ENCODE measurements around the gene S1PR5. TPM values are rescaled to one million over a fixed set of nuclear protein-coding genes. Genes with fewer than 3 reads are reported as not detected.

Gene S1PR5, protein sequence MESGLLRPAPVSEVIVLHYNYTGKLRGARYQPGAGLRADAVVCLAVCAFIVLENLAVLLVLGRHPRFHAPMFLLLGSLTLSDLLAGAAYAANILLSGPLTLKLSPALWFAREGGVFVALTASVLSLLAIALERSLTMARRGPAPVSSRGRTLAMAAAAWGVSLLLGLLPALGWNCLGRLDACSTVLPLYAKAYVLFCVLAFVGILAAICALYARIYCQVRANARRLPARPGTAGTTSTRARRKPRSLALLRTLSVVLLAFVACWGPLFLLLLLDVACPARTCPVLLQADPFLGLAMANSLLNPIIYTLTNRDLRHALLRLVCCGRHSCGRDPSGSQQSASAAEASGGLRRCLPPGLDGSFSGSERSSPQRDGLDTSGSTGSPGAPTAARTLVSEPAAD
- under 1 TPM in 1 of 4 donors, not detected in 3; 0.84 TPM for total RNA-seq

DNA sequence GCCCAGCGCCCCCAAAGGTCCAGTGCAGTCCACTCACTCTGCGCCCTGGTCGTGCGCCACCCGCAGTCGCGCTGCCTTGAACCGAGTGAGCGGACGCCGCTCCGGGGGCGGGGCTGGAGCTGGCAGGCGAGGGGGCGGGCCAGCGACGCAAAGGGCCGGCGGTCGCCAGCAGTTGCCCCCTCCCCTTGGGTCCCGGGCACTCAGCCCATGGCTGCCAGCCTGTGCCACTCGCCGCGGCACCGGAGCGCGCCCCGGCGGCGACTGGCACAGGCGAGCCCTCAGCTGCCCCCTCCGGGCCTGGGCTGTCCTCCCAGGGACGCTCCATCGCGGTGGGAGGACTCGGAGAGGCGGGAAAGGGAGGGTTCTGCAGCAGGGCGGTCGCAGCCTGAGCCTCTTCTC is at the start of gene S1PR5:
S1PR5 (minus strand) TSS at position 87 of the 399 bp plus-strand sequence. CDS start 2,436 bp downstream, outside the sequence.
- Histone ChIP-seq H3K9me3 (no peaks in the 10 kb centered on the region), H3K27me3 (peaks cover 0 to 94% of the 10 kb centered on the region in 2 donors), H3K36me3 (no peaks in the 10 kb centered on the region), H3K4me1 (peaks cover 0 to 33% (median 13%) of the 10 kb centered on the region in 4 donors), H3K4me3 (peak within 1 kb of the TSS in 2 of 4 donors; percentile 9 to 28), H3K27ac (no peak within 1 kb of the TSS)
- no peak for DNase-seq (ENCODE audit: low spot score in 2 of 2)
- no peak for TF ChIP-seq EP300 (IDR thresholded peaks at IDR 0.05)
- TF ChIP-seq, protein P1, sequence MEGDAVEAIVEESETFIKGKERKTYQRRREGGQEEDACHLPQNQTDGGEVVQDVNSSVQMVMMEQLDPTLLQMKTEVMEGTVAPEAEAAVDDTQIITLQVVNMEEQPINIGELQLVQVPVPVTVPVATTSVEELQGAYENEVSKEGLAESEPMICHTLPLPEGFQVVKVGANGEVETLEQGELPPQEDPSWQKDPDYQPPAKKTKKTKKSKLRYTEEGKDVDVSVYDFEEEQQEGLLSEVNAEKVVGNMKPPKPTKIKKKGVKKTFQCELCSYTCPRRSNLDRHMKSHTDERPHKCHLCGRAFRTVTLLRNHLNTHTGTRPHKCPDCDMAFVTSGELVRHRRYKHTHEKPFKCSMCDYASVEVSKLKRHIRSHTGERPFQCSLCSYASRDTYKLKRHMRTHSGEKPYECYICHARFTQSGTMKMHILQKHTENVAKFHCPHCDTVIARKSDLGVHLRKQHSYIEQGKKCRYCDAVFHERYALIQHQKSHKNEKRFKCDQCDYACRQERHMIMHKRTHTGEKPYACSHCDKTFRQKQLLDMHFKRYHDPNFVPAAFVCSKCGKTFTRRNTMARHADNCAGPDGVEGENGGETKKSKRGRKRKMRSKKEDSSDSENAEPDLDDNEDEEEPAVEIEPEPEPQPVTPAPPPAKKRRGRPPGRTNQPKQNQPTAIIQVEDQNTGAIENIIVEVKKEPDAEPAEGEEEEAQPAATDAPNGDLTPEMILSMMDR (IDR thresholded peaks at IDR 0.05) = no peak
- no peak for TF ChIP-seq POLR2A (IDR thresholded peaks at IDR 0.05)
- 0% methylated on average over 2 to 16 of the region's 39 CpGs for WGBS, 2 donors

DNA sequence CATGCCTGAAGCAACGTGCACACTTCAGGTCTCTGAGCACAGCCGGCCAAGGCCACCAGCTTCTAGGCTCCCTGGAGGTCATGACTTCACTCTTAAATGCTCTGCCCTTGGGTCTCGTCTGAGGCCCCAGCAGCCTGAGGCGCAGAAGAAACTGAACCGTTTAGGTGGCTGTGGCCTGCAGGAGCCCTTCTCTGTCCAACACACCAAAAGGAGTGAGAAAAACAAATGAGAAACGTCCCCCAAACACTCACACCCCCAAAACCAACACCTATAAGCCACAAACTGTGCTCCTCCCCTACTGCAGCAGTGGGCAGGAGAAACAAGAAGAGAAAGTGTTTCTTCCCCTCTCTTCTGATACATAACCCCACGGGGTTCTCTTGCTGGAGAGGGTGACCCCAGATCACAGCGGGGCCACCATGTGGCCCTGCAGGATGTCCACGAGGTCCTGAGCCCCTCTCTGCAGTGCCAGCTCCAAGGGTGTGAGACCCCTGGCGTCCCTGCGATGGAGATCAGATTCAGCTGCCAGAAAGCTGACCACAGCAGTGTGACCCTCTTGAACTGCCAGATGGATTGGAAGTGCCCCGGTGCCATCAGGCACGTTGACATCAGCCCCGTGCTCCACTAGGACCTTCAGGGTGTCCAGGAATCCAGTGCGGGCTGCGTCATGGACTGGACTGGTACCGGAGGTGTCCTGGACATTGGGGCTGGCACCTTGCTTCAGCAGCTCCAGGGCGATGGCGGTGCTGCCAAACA is 49.6 kb upstream of the S1PR5 start:
- Histone ChIP-seq H3K4me1 (peaks cover 0 to 45% (median 34%) of the 10 kb centered on the region in 4 donors), H3K9me3 (no peaks in the 10 kb centered on the region), H3K36me3 (peaks cover 0 to 17% (median 4%) of the 10 kb centered on the region in 3 donors), H3K4me3 (peak overlapping the region in 3 of 4 donors; percentile 2 to 93 (median 90)), H3K27me3 (no peaks in the 10 kb centered on the region), H3K27ac (peak overlapping the region; percentile 90 to 96 (median 92))
- no peak for DNase-seq (ENCODE audit: low spot score in 2 of 2)
- TF ChIP-seq EP300 (IDR thresholded peaks at IDR 0.05) (no peak), POLR2A (IDR thresholded peaks at IDR 0.05) (no peak)
- TF ChIP-seq, protein P1 (IDR thresholded peaks at IDR 0.05) = no peak
- WGBS, 2 donors = 51% methylated on average over 16 to 19 of the region's 19 CpGs

DNA sequence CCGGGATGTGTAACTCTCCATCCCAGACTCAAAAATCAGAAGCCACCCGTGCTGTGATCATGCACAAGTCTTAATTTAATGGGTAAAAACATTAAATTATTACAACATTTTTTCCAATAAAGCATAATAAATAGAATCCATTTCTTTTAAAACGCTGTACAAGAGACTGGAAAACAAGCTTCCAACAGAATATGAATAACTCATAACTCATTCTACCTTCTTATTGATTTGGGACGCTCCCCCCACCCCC is 49.1 kb upstream of the S1PR5 start:
- peaks cover 0 to 22% (median 4%) of the 10 kb centered on the region in 3 donors for H3K36me3 ChIP-seq
- TF ChIP-seq EP300 (IDR thresholded peaks at IDR 0.05) (no peak), POLR2A (IDR thresholded peaks at IDR 0.05) (no peak)
- TF ChIP-seq, protein P1 (IDR thresholded peaks at IDR 0.05) = no peak
- H3K4me1 ChIP-seq = peaks cover 0 to 43% (median 34%) of the 10 kb centered on the region in 4 donors
- H3K27me3 ChIP-seq = no peaks in the 10 kb centered on the region
- H3K9me3 ChIP-seq = no peaks in the 10 kb centered on the region
- WGBS, 2 donors = 3 to 4% methylated on average over 4 of the region's 4 CpGs
- peak overlapping the region; percentile 90 to 96 (median 92) for H3K27ac ChIP-seq
- H3K4me3 ChIP-seq = peak overlapping the region; percentile 2 to 100 (median 92)
- no peak for DNase-seq (ENCODE audit: low spot score in 2 of 2)

DNA sequence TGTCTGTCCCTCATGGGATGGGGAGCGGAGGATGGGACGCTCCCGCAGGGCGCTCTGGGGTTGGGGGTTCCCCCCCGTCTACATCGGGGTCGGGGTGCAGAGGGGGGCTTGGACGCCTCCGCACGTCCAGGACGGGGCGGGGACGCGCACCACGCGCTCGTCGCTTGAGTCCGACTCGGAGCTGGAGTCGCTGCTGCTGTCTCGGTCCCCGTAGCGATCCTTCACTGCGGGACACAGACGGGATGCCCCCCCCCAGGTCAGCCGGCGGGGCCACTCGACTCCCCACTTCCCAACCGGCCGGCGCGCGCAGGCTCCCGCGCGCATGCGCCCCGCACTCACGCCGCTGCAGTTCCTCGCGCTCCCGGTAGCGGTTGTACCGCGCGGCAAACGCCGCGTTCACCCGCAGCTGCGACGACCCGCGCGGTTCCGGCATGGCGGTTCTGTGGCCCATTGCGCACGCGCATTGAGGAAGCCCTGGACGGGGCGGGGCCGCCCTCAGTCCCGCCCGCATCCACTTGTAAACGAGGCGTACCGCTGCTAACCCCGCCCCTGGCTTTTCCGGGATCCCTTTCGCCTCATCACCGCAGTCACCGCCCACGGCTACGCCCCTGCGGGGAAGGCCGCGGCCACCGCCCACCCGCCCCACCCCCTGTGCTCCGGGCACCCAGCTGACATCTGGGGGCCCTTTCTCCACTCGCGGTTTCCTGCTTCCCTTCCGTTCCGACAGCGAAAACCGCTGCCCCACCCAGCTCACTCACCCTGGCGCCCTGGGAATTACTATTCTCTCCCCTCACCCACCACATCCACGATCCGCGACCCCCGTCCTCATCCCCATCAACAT is 48.5 kb upstream of the S1PR5 start, which contains the start of gene KRI1:
KRI1 (minus strand) TSS at position 444 of the 841 bp plus-strand sequence; CDS start at position 433, 11 bp downstream.
- peaks cover 0 to 28% (median 4%) of the 10 kb centered on the region in 3 donors for H3K36me3 ChIP-seq
- no peaks in the 10 kb centered on the region for H3K9me3 ChIP-seq
- H3K27ac ChIP-seq = peak within 1 kb of the TSS; percentile 91 to 96 (median 92)
- H3K4me3 ChIP-seq = peak within 1 kb of the TSS; percentile 82 to 100 (median 92)
- TF ChIP-seq EP300 (IDR thresholded peaks at IDR 0.05) = peak; percentile 94 to 96
- TF ChIP-seq POLR2A (IDR thresholded peaks at IDR 0.05) = peak; percentile 84 to 88
- TF ChIP-seq, protein P1 (IDR thresholded peaks at IDR 0.05) = peak in 3 of 5 experiments; percentile 17 to 72 (median 69)
- WGBS, 2 donors = 0 to 1% methylated on average over 29 to 62 of the region's 94 CpGs
- DNase-seq (ENCODE audit: low spot score in 2 of 2) = peak; percentile 96 to 97
- peaks cover 0 to 43% (median 34%) of the 10 kb centered on the region in 4 donors for H3K4me1 ChIP-seq
- H3K27me3 ChIP-seq = no peaks in the 10 kb centered on the region
